ENCODE results near the gene ST6GALNAC5.
"Not testable (repeated sequence)": the region's sequence is repeated elsewhere in the genome, so short reads cannot be mapped to it uniquely, and the experiment has no call there.

Gene ST6GALNAC5

DNA sequence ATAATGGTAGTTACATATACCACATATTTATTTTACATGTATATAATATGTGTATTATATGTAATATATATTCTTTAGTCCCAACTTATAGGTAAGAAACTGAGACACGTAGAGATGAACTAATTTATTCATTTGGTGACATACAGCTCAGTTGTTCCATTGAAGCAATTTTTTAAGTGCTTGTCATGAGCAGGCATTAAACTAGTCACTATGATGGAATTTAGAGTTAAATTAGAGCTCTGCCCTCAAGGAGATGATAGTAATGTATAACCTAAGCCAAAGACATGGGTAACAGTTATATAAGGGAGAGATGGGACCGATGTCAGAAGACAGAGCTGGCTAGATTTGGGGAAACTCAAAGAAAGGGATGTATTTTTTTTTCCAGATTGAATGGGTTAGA lies 83.0 kb downstream of the ST6GALNAC5 start:
- H2AFZ ChIP-seq (ENCODE audit: low read depth, low read length) = no peak overlapping the region
- peaks cover under 1% of the 10 kb centered on the region for H3K4me1 ChIP-seq (ENCODE audit: insufficient read depth, low read length)
- H3K36me3 ChIP-seq (ENCODE audit: insufficient read depth, low read length) = no peaks in the 10 kb centered on the region
- H3K9me3 ChIP-seq (ENCODE audit: low read length) = no peaks in the 10 kb centered on the region
- H3K4me3 ChIP-seq (ENCODE audit: low read length) = no peak overlapping the region
- no peaks in the 10 kb centered on the region for H3K27me3 ChIP-seq (ENCODE audit: insufficient read depth, low read length)

DNA sequence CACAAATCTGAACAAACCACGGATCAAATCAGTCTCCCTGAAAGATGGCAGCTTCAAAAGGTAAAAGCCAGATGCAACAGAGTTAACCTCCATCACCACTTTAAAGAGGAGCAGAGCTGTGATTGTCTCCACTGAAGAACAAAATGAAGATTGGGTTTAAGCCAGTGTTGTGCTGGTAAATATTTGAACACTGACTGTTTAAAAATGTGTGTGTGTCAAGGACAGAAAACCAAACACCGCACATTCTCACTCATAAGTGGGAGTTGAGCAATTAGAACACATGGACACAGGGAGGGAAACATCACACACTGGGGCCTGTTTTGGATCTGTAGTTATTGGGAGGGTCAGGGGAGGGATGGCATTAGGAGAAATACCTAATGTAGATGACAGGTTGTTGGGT lies 83.9 kb downstream of the ST6GALNAC5 start:
- H3K4me3 ChIP-seq (ENCODE audit: low read length) = no peak overlapping the region
- H3K36me3 ChIP-seq (ENCODE audit: insufficient read depth, low read length) = no peaks in the 10 kb centered on the region
- H3K27me3 ChIP-seq (ENCODE audit: insufficient read depth, low read length) = no peaks in the 10 kb centered on the region
- no peaks in the 10 kb centered on the region for H3K4me1 ChIP-seq (ENCODE audit: insufficient read depth, low read length)
- no peaks in the 10 kb centered on the region for H3K9me3 ChIP-seq (ENCODE audit: low read length)
- no peak overlapping the region for H2AFZ ChIP-seq (ENCODE audit: low read depth, low read length)

DNA sequence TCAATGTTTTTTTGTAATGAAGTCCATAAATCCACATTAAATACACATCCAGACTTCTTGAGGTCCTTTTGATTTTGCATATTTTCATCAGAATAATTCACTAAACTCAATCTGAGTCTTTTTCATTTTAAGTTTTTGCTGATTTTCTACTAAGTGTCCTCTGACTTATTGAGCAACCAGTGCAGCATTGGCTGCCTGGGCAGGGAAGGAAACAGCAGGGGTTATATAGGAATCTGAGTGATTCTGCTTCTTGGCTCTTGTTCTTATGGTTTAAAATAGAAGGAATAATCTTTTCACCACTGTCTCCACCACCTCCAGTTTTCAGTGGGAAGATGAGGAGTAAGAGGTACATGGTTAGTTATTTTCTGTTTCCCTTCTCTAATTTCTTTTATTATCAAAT lies 88.4 kb downstream of the ST6GALNAC5 start:
- Histone ChIP-seq H3K27me3 (ENCODE audit: insufficient read depth, low read length) (no peaks in the 10 kb centered on the region), H2AFZ (ENCODE audit: low read depth, low read length) (no peak overlapping the region), H3K4me3 (ENCODE audit: low read length) (no peak overlapping the region), H3K4me1 (ENCODE audit: insufficient read depth, low read length) (no peaks in the 10 kb centered on the region), H3K9me3 (ENCODE audit: low read length) (peaks cover 2% of the 10 kb centered on the region), H3K36me3 (ENCODE audit: insufficient read depth, low read length) (peaks cover 3% of the 10 kb centered on the region)

DNA sequence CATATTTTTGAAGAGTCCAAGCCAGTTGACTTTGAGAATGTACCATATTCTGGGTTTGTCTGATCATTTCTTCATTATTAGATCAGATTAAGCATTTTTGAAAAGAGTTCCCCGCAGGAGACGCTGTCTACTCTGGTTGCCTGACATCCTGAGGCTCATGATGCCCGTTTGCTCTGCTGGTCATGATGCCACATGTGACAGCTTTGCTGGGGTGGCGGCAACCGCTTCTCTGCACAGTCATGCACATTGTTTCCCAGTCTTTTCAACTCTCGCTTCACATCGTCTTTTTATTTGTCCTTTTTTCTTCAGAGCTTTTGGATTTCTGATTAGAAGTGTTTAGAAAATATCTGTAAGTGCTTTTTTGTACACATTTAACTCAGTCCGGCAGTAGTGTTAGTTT lies 90.7 kb downstream of the ST6GALNAC5 start:
- H3K4me1 ChIP-seq (ENCODE audit: insufficient read depth, low read length) = no peaks in the 10 kb centered on the region
- H3K27me3 ChIP-seq (ENCODE audit: insufficient read depth, low read length) = no peaks in the 10 kb centered on the region
- no peak overlapping the region for H3K4me3 ChIP-seq (ENCODE audit: low read length)
- peaks cover 3% of the 10 kb centered on the region for H3K36me3 ChIP-seq (ENCODE audit: insufficient read depth, low read length)
- no peak overlapping the region for H2AFZ ChIP-seq (ENCODE audit: low read depth, low read length)
- peaks cover 5% of the 10 kb centered on the region for H3K9me3 ChIP-seq (ENCODE audit: low read length)

DNA sequence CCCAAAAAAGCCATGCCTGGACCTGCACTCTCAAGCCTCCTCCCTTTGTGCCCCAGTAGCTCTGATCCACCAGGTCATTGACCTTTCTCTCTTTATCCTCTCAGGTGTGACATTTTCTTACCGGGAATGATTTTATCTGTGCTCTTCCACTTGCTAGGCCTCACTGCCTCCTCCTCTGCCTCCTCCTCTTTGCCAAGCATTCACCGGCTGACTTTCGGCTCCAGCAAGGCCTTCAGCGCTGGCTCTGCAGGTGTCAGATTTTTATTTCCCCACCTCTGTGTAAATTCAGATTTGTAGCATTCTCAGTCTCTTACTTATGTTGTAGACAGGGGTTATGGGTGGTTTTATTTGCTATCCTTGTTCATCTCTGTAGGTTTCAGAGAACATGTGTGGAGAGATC lies 91.5 kb downstream of the ST6GALNAC5 start:
- no peaks in the 10 kb centered on the region for H3K27me3 ChIP-seq (ENCODE audit: insufficient read depth, low read length)
- no peak overlapping the region for H2AFZ ChIP-seq (ENCODE audit: low read depth, low read length)
- no peak overlapping the region for H3K4me3 ChIP-seq (ENCODE audit: low read length)
- H3K36me3 ChIP-seq (ENCODE audit: insufficient read depth, low read length) = peaks cover 3% of the 10 kb centered on the region
- H3K4me1 ChIP-seq (ENCODE audit: insufficient read depth, low read length) = no peaks in the 10 kb centered on the region
- H3K9me3 ChIP-seq (ENCODE audit: low read length) = peaks cover 5% of the 10 kb centered on the region

DNA sequence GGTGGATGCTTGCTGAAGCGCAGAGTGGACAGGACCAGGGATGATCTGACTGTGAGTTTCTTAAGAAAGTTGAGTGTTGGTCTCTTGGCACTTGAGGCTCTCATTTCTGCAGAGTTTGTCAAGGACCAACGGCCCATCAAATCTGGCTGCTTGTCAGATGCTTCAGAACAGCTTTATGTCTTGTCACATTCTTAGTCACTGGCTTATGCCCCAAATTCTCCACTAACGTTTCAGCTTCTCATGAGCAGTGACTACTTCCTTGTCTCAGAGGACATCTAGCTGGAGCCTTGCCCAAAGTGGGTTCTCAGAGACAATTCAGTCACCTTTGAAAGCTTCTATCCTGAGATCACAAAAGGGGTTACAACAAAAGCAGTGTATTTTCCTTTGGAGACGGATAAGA lies 92.3 kb downstream of the ST6GALNAC5 start:
- Histone ChIP-seq H3K27me3 (ENCODE audit: insufficient read depth, low read length) (no peaks in the 10 kb centered on the region), H3K9me3 (ENCODE audit: low read length) (peaks cover 5% of the 10 kb centered on the region), H3K36me3 (ENCODE audit: insufficient read depth, low read length) (peaks cover 3% of the 10 kb centered on the region), H3K4me3 (ENCODE audit: low read length) (no peak overlapping the region), H3K4me1 (ENCODE audit: insufficient read depth, low read length) (no peaks in the 10 kb centered on the region), H2AFZ (ENCODE audit: low read depth, low read length) (no peak overlapping the region)

DNA sequence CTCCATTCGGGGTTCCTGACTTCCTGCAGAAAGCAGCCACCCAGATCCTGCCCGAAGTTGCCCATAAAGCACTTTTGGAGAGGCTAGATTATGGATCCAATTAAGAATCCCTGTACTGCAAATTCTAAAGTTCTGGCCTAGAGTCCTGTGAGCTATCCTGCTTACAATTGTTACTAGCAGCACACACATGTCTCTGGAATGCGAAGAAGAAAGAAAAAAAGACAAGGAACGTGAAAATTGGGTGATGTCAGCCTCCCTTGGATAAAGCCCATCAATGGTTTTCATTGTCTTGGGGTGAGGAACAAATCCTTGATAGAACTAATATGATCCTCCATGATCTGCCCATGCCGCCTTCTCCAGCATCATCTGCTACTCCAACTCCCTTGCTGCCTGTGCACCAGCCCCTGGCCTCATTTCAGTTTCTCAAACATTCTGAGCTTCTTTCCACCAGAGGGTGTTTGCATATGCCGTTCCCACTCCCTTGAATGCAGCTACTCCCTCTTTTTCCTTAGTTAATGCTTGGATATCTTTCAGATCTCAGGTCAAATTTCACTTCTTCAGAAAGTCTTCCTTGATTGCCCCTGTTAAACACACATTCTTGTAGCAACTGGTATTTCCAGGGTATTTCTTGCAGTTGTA lies 94.0 kb downstream of the ST6GALNAC5 start:
- Histone ChIP-seq H3K27me3 (ENCODE audit: insufficient read depth, low read length) (no peaks in the 10 kb centered on the region), H3K4me3 (ENCODE audit: low read length) (no peak overlapping the region), H2AFZ (ENCODE audit: low read depth, low read length) (no peak overlapping the region), H3K4me1 (ENCODE audit: insufficient read depth, low read length) (no peaks in the 10 kb centered on the region), H3K36me3 (ENCODE audit: insufficient read depth, low read length) (peaks cover 3% of the 10 kb centered on the region), H3K9me3 (ENCODE audit: low read length) (peaks cover 5% of the 10 kb centered on the region)

DNA sequence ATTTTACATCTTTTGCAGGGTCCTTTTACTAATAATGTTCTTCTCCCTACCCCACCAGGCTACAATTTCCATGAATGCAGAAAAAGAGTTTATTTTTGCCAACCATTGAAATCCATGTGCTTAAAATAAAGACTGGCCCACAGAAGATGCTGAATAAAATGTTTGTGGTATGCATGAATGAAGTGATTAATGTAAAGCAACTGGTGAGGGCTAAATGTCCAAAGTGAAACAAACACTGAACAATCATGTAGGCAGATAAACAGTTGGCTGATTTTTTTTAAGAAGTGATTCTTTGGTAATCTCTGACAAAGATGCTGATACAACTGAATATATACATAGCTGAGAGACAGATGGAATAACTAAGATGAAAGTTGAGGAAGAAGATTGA lies 94.5 kb downstream of the ST6GALNAC5 start:
- Histone ChIP-seq H3K4me1 (ENCODE audit: insufficient read depth, low read length) (no peaks in the 10 kb centered on the region), H3K4me3 (ENCODE audit: low read length) (no peak overlapping the region), H3K9me3 (ENCODE audit: low read length) (peaks cover 5% of the 10 kb centered on the region), H3K36me3 (ENCODE audit: insufficient read depth, low read length) (peaks cover 3% of the 10 kb centered on the region), H3K27me3 (ENCODE audit: insufficient read depth, low read length) (no peaks in the 10 kb centered on the region), H2AFZ (ENCODE audit: low read depth, low read length) (no peak overlapping the region)

DNA sequence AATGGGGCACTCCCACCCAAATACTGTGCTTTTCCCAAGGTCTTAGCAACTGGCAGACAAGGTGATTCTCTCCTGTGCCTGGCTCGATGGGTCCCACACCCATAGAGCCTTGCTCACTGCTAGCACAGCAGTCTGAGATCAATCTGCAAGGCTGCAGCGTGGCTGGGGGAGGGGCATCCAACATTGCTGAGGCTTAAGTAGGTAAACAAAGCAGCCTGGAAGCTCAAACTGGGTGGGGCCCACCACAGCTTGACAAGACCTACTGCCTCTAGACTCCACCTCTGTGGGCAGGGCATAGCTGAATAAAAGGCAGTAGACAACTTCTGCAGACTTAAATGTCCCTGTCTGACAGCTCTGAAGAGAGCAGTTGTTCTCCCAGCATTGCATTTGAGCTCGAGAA lies 114.0 kb downstream of the ST6GALNAC5 start:
- not testable (repeated sequence) for H3K27me3 ChIP-seq (ENCODE audit: insufficient read depth, low read length); H3K9me3 ChIP-seq (ENCODE audit: low read length); H2AFZ ChIP-seq (ENCODE audit: low read depth, low read length); H3K4me1 ChIP-seq (ENCODE audit: insufficient read depth, low read length); H3K36me3 ChIP-seq (ENCODE audit: insufficient read depth, low read length); H3K4me3 ChIP-seq (ENCODE audit: low read length)

DNA sequence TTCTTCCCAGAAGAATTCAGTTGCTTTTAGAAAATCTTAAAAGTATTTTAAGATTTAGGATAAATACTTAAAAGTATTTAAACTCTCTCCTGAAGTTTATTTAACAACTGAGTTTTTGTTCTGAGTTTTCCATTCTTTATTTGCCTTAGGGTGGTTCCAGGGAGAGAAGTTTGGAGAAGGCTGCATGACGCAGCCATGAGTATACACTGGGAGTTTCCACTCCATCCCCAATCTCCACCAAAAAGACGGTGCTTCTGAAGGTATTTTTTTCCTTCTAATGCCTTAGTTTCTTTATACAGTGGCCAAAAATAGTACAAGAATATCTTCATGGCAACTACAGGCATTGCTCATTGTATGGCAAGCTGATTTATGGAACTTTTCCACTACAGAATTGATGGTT lies 122.7 kb downstream of the ST6GALNAC5 start:
- H3K27me3 ChIP-seq (ENCODE audit: insufficient read depth, low read length) = no peaks in the 10 kb centered on the region
- no peak overlapping the region for H3K4me3 ChIP-seq (ENCODE audit: low read length)
- peaks cover 8% of the 10 kb centered on the region for H3K4me1 ChIP-seq (ENCODE audit: insufficient read depth, low read length)
- H3K36me3 ChIP-seq (ENCODE audit: insufficient read depth, low read length) = no peaks in the 10 kb centered on the region
- no peaks in the 10 kb centered on the region for H3K9me3 ChIP-seq (ENCODE audit: low read length)
- no peak overlapping the region for H2AFZ ChIP-seq (ENCODE audit: low read depth, low read length)

DNA sequence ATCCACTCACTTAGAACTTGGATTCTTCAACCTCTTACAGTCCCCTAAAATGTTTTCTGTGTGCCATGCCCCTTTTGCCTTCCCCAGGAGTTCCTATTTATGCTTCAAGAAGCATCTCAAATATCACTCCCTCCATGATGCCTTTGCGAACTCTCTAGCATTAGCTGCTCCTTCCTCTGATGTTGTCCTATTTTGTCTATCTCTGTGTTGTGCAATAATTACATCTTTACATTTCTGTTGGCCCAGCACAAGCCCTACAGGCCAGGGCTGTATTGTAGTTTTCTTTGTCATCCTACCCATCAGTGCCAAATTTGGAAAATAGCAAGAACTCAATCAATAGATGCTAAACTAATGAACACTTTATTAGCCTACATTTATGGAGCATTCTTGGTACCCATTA lies 125.8 kb downstream of the ST6GALNAC5 start:
- no peaks in the 10 kb centered on the region for H3K36me3 ChIP-seq (ENCODE audit: insufficient read depth, low read length)
- no peaks in the 10 kb centered on the region for H3K9me3 ChIP-seq (ENCODE audit: low read length)
- peaks cover 8% of the 10 kb centered on the region for H3K4me1 ChIP-seq (ENCODE audit: insufficient read depth, low read length)
- no peak overlapping the region for H3K4me3 ChIP-seq (ENCODE audit: low read length)
- no peak overlapping the region for H2AFZ ChIP-seq (ENCODE audit: low read depth, low read length)
- no peaks in the 10 kb centered on the region for H3K27me3 ChIP-seq (ENCODE audit: insufficient read depth, low read length)

DNA sequence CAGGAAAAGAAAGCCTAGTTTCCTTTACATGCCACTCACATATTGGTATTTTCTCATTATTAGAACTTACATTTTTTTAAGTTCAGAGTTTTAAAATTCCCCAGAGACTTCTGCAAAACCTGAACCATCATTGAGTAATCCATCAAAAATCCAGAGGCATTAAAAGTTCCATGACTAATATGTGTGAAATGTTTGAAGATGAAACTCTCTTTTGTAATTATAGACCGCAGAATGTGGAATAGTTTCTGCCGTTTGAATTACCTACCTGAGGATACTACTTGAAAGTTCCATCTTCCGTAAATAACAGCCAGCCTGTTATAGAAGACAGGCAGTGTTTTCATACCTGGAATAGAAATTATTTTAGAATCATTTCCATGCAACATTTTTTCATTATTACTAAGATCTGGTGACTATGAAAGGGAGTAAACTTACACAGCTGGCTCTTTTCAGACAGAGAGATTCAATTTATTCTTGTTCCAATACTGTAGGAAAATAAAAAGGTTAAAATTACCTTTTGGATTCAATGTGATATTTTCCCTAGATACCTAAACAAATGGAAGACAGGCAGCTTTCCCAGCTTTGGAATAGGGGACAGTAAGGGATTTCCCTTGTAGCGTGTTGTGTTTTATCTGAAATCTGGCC lies 131.4 kb downstream of the ST6GALNAC5 start:
- Histone ChIP-seq H3K27me3 (ENCODE audit: insufficient read depth, low read length) (no peaks in the 10 kb centered on the region), H3K4me1 (ENCODE audit: insufficient read depth, low read length) (peaks cover 6% of the 10 kb centered on the region), H3K4me3 (ENCODE audit: low read length) (no peak overlapping the region), H3K36me3 (ENCODE audit: insufficient read depth, low read length) (no peaks in the 10 kb centered on the region), H2AFZ (ENCODE audit: low read depth, low read length) (no peak overlapping the region), H3K9me3 (ENCODE audit: low read length) (no peaks in the 10 kb centered on the region)

DNA sequence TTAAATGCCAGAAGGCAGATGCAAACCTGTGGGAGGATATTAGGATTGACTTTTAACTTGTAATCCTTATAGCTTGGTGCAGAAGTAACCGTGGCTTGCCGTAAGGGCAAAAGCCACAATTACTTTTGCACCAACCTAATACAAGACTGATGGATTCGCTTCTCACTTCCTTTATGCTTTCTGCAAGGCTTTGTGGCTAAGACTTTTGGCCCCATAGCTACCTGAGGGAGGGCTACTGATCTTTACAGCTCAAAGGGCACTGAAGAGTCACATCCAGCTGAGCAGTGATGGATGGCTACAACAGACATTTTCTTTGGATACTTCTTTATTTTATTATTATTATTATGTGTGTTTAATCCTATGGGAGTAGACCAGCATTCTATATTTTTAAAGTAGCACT lies 140.4 kb downstream of the ST6GALNAC5 start:
- H3K36me3 ChIP-seq (ENCODE audit: insufficient read depth, low read length) = no peaks in the 10 kb centered on the region
- H2AFZ ChIP-seq (ENCODE audit: low read depth, low read length) = no peak overlapping the region
- no peak overlapping the region for H3K4me3 ChIP-seq (ENCODE audit: low read length)
- peaks cover 3% of the 10 kb centered on the region for H3K4me1 ChIP-seq (ENCODE audit: insufficient read depth, low read length)
- no peaks in the 10 kb centered on the region for H3K9me3 ChIP-seq (ENCODE audit: low read length)
- no peaks in the 10 kb centered on the region for H3K27me3 ChIP-seq (ENCODE audit: insufficient read depth, low read length)

DNA sequence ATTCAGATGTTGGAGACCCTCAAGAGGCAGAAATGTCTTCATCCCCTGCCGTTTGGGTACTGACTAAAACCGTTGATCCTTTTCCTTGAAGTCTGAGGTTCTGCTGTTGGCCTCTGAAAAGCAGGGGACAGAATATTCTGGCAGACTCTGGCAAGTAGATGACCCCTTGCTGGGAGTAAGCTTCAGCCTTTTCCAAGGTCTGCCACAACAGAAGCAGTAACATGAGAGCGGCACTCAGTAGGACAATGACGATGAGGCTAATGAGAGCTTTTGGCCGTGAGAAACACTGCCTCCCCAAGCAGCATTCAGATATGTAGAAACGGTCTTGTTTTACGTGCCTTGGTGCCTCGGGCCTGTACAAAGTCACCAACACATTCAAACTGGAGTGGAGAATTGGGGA lies 143.7 kb downstream of the ST6GALNAC5 start:
- H3K4me1 ChIP-seq (ENCODE audit: insufficient read depth, low read length) = peaks cover 33% of the 10 kb centered on the region

More for the DNA sequence above, 143.7 kb downstream of the ST6GALNAC5 start:
- Histone ChIP-seq H3K9me3 (ENCODE audit: low read length) (no peaks in the 10 kb centered on the region), H3K36me3 (ENCODE audit: insufficient read depth, low read length) (no peaks in the 10 kb centered on the region), H2AFZ (ENCODE audit: low read depth, low read length) (no peak overlapping the region), H3K4me3 (ENCODE audit: low read length) (no peak overlapping the region), H3K27me3 (ENCODE audit: insufficient read depth, low read length) (no peaks in the 10 kb centered on the region)
